Measurements from ENCODE around the gene MSH3. TPM values are rescaled to one million over a fixed set of nuclear protein-coding genes. Genes with fewer than 3 reads are reported as not detected.

Gene MSH3
- total RNA-seq, 1 experiment from 2014 or later: 17.2 TPM

- H3K36me3 Mint-ChIP-seq (ENCODE audit: insufficient read depth, unreplicated experiment): no peaks in the 10 kb centered on the region
- H3K4me3 Mint-ChIP-seq (ENCODE audit: low read depth, unreplicated experiment): no peak overlapping the region
- H3K4me1 Mint-ChIP-seq (ENCODE audit: low read depth, unreplicated experiment): peaks cover 29% of the 10 kb centered on the region
- peak; percentile 35 for DNase-seq
- no peaks in the 10 kb centered on the region for H3K27me3 Mint-ChIP-seq (ENCODE audit: unreplicated experiment)
- CTCF ChIA-PET: interaction anchor here (1.5 kb wide), 1 partner anchor 20 kb away, joined by 3 read pairs; no protein-coding TSS in a partner anchor
- BruUV-seq (replicated peaks): no TSS peak
- TF ChIP-seq CTCF (IDR thresholded peaks at IDR 0.05; ENCODE audit: unreplicated experiment): no peak
- peak overlapping the region; percentile 22 for H3K27ac Mint-ChIP-seq (ENCODE audit: unreplicated experiment)
- H3K9me3 Mint-ChIP-seq (ENCODE audit: low read depth, unreplicated experiment): no peaks in the 10 kb centered on the region
- intact Hi-C loops (cut with micrococcal nuclease; ENCODE audit: unreplicated experiment): loop anchor here (2.0 to 10.0 kb wide), 2 partner anchors 68 to 206 kb away; no protein-coding TSS in a partner anchor
Observed at GRCh38 chr5:80921026-80921425, 266.6 kb downstream of the MSH3 start.

- CTCF ChIA-PET: no interaction called here
- Mint-ChIP-seq H3K4me1 (ENCODE audit: low read depth, unreplicated experiment) (peaks cover 13% of the 10 kb centered on the region), H3K9me3 (ENCODE audit: low read depth, unreplicated experiment) (no peaks in the 10 kb centered on the region), H3K27ac (ENCODE audit: unreplicated experiment) (no peak overlapping the region), H3K4me3 (ENCODE audit: low read depth, unreplicated experiment) (no peak overlapping the region), H3K36me3 (ENCODE audit: insufficient read depth, unreplicated experiment) (no peaks in the 10 kb centered on the region), H3K27me3 (ENCODE audit: unreplicated experiment) (no peaks in the 10 kb centered on the region)
- intact Hi-C loops (cut with micrococcal nuclease; ENCODE audit: unreplicated experiment): loop anchor here (10.0 kb wide), 1 partner anchor 211 kb away; no protein-coding TSS in a partner anchor
- BruUV-seq (replicated peaks): no TSS peak
- no peak for DNase-seq
- TF ChIP-seq CTCF (IDR thresholded peaks at IDR 0.05; ENCODE audit: unreplicated experiment): no peak
Observed at GRCh38 chr5:80925931-80926330, 271.5 kb downstream of the MSH3 start.

Other genes starting within 250 kb of the MSH3 start
- 39.3 and 52.7 TPM in 2 replicates for gene ZFYVE16, start 246.6 kb upstream of the MSH3 start, total RNA-seq (2022)
- gene FAM151B, start 166.6 kb upstream of the MSH3 start, total RNA-seq (2022): 1.3 and 2.0 TPM in 2 replicates
- 0.29 and 0.40 TPM in 2 replicates for gene ANKRD34B, start 84.4 kb upstream of the MSH3 start, total RNA-seq (2022)
- 46.9 and 58.0 TPM in 2 replicates for gene DHFR, start 331 bp downstream of the MSH3 start, total RNA-seq (2022)

Measured in Calu3 (cell line).